Naive thymus-derived CD8-positive, alpha-beta T cell (primary cell): ENCODE results near the gene KIAA1671. TPM values are rescaled to one million over a fixed set of nuclear protein-coding genes. Genes with fewer than 3 reads are reported as not detected.

ENCODE experiments used
- ATAC-seq, 2 donors: fragments of 150-1000 bp; cut with Tn5 transposase in 1 of 2; sonication (Bioruptor Pico), chemical (Tn5 transposase) in 1 of 2; 1 replicate in 1 of 2; 2 replicates in 1 of 2; pipeline ENCODE4 v1.10.0; 2021; ENCODE audit warnings: mild to moderate bottlenecking in 2 of 2, moderate library complexity in 2 of 2
- POLR2A ChIA-PET: fragments of 350-600 bp; sonication (Branson Sonifier 250); formaldehyde crosslinking; loops from one replicate; lab custom pipeline; 2021; ENCODE audit warnings: antibody characterized with exemption; lab: Charles Lee
- DNase-seq, 10 donors: peaks; one replicate each; pipeline versions ENCODE4 v3.0.0 to v3.0.0-alpha.2; 2020 to 2022
- H3K27ac Mint-ChIP-seq, 10 donors: one replicate each; pipeline ENCODE4 v1.8.0; 2020 to 2022; ENCODE audit warnings: mild to moderate bottlenecking in 10 of 10, mixed read lengths in 10 of 10, moderate library complexity in 4 of 10, inconsistent platforms in 1 of 10
- H3K27me3 Mint-ChIP-seq, 5 donors: one replicate each; pipeline ENCODE4 v1.8.0; 2021 to 2022; ENCODE audit warnings: mixed read lengths in 5 of 5
- H3K36me3 Mint-ChIP-seq, 3 donors: one replicate each; pipeline ENCODE4 v1.8.0; 2020 to 2022; ENCODE audit warnings: mixed read lengths in 3 of 3, mild to moderate bottlenecking in 2 of 3, inconsistent platforms in 1 of 3
- H3K4me1 Mint-ChIP-seq, 4 donors: one replicate each; pipeline ENCODE4 v1.8.0; 2021 to 2022; ENCODE audit warnings: mixed read lengths in 4 of 4
- H3K4me3 Mint-ChIP-seq, 10 donors: one replicate each; pipeline ENCODE4 v1.8.0; 2020 to 2022; ENCODE audit warnings: mild to moderate bottlenecking in 10 of 10, mixed read lengths in 10 of 10, moderate library complexity in 6 of 10, inconsistent platforms in 1 of 10
- H3K9me3 Mint-ChIP-seq, 9 donors: one replicate each; pipeline ENCODE4 v1.8.0; 2020 to 2022; ENCODE audit warnings: mixed read lengths in 9 of 9, mild to moderate bottlenecking in 3 of 9, inconsistent platforms in 1 of 9, moderate library complexity in 1 of 9
- polyA plus RNA-seq, 3 donors: library from polyadenylated mRNA; unstranded; fragments of 300-500 nt; fragmentation: Illumina TruSeq; gene quantifications; one replicate each; pipeline ENCODE4 v1.2.3, GENCODE V29; 2021
- total RNA-seq, 8 experiments: library from RNA in 2 of 8; stranded (reverse) in 2 of 8; gene quantifications; one replicate each; pipeline ENCODE4 v1.2.3 and lab custom pipeline; 2021 to 2026

The KIAA1671 gene
- total and polyA plus RNA-seq, 5 experiments from 2014 or later = 0.33 to 5.2 (median 2.7) TPM

DNA sequence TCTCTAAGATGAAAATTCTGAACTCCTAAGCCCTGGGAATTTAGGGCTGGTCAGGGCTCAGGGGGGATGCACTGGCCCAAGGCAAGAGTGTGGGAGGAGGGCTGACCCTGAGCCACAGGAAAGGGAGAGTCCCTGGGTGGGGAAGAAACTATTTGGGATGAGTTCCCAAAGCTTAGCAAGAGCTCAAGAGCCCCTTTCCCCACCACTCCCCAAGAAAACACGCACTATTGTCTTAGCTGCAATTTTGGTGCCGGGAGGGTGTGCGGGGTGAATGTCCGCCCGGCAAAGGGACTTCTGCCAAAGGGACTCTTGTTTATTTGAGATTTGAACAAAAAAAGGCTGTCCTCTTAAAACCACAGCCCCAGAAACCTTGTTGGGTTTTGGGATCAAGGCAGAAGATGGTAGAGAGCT lies 37.0 kb downstream of the KIAA1671 start:
- no peaks in the 10 kb centered on the region for H3K36me3 Mint-ChIP-seq
- H3K27me3 Mint-ChIP-seq = peaks cover 10 to 60% (median 19%) of the 10 kb centered on the region in 5 donors
- H3K27ac Mint-ChIP-seq = no peak overlapping the region
- POLR2A ChIA-PET = no interaction called here
- peaks cover 0 to 9% (median 6%) of the 10 kb centered on the region in 4 donors for H3K4me1 Mint-ChIP-seq
- H3K9me3 Mint-ChIP-seq = peaks cover 0 to 12% (median 0%) of the 10 kb centered on the region in 9 donors
- ATAC-seq (no peak), DNase-seq (no peak)
- H3K4me3 Mint-ChIP-seq = no peak overlapping the region

DNA sequence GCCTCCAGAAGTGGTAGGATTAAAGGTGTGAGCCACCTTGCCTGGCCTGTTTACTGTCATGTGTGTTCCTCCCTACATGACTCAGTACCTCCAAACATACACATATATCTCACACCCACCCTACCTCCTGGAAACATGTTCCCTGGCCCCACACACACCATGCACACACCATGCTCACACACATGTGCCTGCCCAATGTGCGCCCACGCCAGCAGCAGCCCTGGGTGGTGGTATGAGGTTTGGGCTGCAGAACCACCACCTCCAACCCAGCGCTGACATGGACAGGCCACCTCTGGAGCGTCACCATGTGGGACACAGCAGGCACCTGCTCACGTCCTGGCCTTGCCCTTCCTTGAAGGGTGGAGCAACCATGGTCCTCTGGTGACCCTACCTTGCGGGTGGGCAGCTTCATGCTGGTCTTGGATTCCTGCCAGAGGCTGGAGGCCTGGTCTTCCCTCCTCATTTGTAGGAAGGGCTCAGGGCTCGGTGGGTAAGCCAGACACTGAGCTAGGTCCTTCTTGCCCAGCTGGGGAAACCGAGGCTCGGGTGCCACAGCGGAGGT lies 37.9 kb downstream of the KIAA1671 start:
- no peak overlapping the region for H3K27ac Mint-ChIP-seq
- H3K36me3 Mint-ChIP-seq = no peaks in the 10 kb centered on the region
- no peak for DNase-seq
- no peak overlapping the region for H3K4me3 Mint-ChIP-seq
- peaks cover 0 to 8% (median 5%) of the 10 kb centered on the region in 4 donors for H3K4me1 Mint-ChIP-seq
- peaks cover 0 to 10% (median 0%) of the 10 kb centered on the region in 9 donors for H3K9me3 Mint-ChIP-seq
- ATAC-seq = no peak
- H3K27me3 Mint-ChIP-seq = peaks cover 10 to 56% (median 19%) of the 10 kb centered on the region in 5 donors
- POLR2A ChIA-PET = interaction anchor here (0.6 kb wide), 2 partner anchors 8 to 651 kb away, joined by 3 to 4 read pairs; no protein-coding TSS in a partner anchor

- ATAC-seq (no peak), DNase-seq (no peak)
- Mint-ChIP-seq H3K9me3 (peaks cover 0 to 6% (median 0%) of the 10 kb centered on the region in 9 donors), H3K27me3 (peaks cover 10 to 39% (median 24%) of the 10 kb centered on the region in 5 donors), H3K27ac (no peak overlapping the region), H3K36me3 (no peaks in the 10 kb centered on the region), H3K4me3 (no peak overlapping the region), H3K4me1 (no peaks in the 10 kb centered on the region)
- POLR2A ChIA-PET = no interaction called here
Measured at GRCh38 chr22:24992946-24993345, 40.4 kb downstream of the KIAA1671 start.

GRCh38 chr22:24994070-24994763 lies 41.7 kb downstream of the KIAA1671 start:
- Mint-ChIP-seq H3K27ac (no peak overlapping the region), H3K9me3 (peaks cover 0 to 1% (median 0%) of the 10 kb centered on the region in 9 donors), H3K4me1 (no peaks in the 10 kb centered on the region), H3K4me3 (no peak overlapping the region), H3K27me3 (peaks cover 6 to 33% (median 22%) of the 10 kb centered on the region in 5 donors), H3K36me3 (no peaks in the 10 kb centered on the region)
- ATAC-seq = no peak
- POLR2A ChIA-PET = no interaction called here
- DNase-seq = no peak

DNA sequence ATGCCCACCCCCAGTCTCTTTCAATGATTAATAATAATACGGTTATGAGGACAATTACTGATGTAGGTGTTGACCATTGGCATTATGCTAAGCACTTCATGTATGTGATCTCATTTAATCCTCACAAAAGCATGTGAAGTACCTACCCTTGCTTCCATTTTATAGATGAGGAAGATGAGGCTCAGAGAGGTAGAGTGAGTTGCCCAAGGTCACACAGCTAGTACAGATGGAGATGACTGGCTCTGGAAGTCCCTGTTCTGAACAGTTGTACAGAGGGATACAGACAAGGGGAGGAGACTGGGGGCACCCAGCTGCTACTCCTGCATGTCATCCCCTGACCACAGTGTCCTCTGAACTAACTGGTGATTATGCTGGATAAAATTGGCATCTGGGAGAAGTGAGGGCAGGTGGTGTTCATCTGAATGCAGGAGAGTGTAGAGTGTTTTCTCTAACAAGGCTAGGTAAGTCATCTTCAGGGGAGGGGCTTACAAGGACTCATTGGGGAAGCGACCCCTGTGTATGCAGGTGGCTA lies 43.2 kb downstream of the KIAA1671 start:
- no peak for ATAC-seq
- POLR2A ChIA-PET = no interaction called here
- no peak overlapping the region for H3K4me3 Mint-ChIP-seq
- DNase-seq = no peak
- H3K27ac Mint-ChIP-seq = peak overlapping the region in 1 of 10 donors; percentile 52
- H3K4me1 Mint-ChIP-seq = no peaks in the 10 kb centered on the region
- H3K36me3 Mint-ChIP-seq = no peaks in the 10 kb centered on the region
- peaks cover 4 to 23% (median 17%) of the 10 kb centered on the region in 5 donors for H3K27me3 Mint-ChIP-seq
- H3K9me3 Mint-ChIP-seq = no peaks in the 10 kb centered on the region

DNA sequence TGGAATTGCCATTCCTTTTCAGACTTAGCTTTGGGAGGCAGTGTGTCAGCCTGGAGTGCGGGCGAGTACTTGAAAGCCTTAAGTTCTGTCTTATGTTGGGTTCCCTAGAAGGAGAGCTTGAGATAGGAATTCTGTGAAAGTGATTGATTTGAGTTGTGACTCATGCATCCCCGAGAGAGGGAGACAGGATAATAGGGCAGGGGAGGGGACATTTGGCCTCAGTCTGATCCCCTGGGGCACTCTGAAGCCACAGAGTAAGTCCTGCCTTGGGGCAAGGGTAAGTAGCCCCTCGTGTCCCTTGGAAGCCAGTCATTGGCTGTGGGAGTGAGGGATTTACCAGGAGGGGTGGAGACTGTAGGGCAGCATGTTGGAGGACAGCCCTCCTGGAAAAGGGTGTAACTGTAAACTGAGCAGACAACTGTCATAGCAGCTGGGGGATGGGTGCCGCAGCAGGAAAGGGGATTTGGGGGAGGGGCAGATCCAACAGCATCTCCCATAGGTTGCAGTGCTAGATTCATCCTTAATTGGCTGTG lies 44.0 kb downstream of the KIAA1671 start:
- ATAC-seq = no peak
- DNase-seq = no peak
- H3K4me1 Mint-ChIP-seq = peaks cover 0 to 3% (median 0%) of the 10 kb centered on the region in 4 donors
- no peaks in the 10 kb centered on the region for H3K36me3 Mint-ChIP-seq
- H3K27ac Mint-ChIP-seq = peak overlapping the region in 1 of 10 donors; percentile 43
- H3K9me3 Mint-ChIP-seq = peaks cover 0 to 3% (median 0%) of the 10 kb centered on the region in 9 donors
- POLR2A ChIA-PET = no interaction called here
- H3K4me3 Mint-ChIP-seq = no peak overlapping the region
- peaks cover 3 to 23% (median 16%) of the 10 kb centered on the region in 5 donors for H3K27me3 Mint-ChIP-seq

DNA sequence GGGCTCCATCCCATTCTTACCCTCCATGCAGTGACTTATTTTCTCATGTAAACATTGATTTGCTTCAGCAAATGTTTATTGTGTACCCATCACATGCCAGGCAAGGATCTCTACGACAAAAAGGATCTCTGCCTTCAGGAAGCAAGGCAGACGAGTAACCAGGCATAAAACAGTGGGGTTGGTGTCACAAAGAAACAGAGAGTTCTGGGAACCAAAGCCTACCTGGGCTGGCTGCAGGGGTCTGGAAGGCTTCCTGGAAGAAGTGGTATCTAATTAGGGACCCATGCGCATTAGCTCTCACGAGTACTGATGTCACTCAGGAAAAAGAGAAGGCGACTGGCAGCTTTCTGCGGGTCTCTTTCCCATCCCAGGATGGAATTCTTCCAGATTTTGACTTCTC lies 44.5 kb downstream of the KIAA1671 start:
- Mint-ChIP-seq H3K9me3 (peaks cover 0 to 3% (median 0%) of the 10 kb centered on the region in 9 donors), H3K27ac (peak overlapping the region in 1 of 10 donors; percentile 43), H3K36me3 (no peaks in the 10 kb centered on the region), H3K4me1 (peaks cover 0 to 4% (median 1%) of the 10 kb centered on the region in 4 donors), H3K27me3 (peaks cover 3 to 23% (median 12%) of the 10 kb centered on the region in 5 donors), H3K4me3 (no peak overlapping the region)
- DNase-seq (no peak), ATAC-seq (no peak)
- POLR2A ChIA-PET = no interaction called here

GRCh38 chr22:25000686-25001085 lies 48.2 kb downstream of the KIAA1671 start:
- no peak for ATAC-seq
- H3K4me1 Mint-ChIP-seq = peaks cover 1 to 14% (median 6%) of the 10 kb centered on the region in 4 donors
- DNase-seq = no peak
- POLR2A ChIA-PET = no interaction called here
- peaks cover 0 to 12% (median 2%) of the 10 kb centered on the region in 9 donors for H3K9me3 Mint-ChIP-seq
- H3K27me3 Mint-ChIP-seq = peaks cover 0 to 22% (median 5%) of the 10 kb centered on the region in 5 donors
- H3K27ac Mint-ChIP-seq = no peak overlapping the region
- no peak overlapping the region for H3K4me3 Mint-ChIP-seq
- no peaks in the 10 kb centered on the region for H3K36me3 Mint-ChIP-seq

DNA sequence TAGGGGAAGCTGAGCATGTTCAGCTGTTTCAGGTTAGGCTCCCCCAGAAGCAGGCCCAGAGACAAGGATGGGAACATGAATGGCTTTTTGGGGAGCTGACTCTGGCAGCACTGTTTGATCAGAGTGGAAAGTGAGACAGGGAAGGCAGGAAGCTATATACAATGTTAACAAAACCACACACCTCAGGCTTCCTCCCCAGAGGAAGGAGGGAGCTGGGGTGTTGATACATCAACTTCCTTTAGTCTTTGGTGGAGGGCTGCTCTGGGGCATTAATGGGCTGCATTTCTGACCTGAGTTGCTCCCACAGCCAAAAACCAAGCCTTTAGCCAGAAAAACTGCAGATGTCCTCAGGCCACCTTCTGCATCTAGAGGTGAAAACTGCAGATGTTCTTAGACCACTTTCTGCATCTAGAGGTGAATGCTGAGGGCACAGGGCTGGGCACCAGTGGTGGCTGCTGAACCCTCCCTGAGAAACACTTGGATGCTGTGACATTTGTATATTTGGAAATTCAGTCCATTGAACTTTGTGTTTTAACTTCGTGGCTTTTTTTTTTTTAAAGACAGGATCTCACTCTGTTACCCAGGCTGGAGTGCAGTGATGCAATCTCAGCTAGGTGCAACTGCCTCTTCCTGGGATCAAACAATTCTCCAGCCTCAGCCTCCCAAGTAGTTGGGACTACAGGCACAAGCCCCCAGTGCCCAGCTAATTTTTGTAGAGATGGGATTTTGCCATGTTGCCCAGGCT lies 49.9 kb downstream of the KIAA1671 start:
- ATAC-seq = no peak
- peaks cover 1 to 14% (median 6%) of the 10 kb centered on the region in 4 donors for H3K4me1 Mint-ChIP-seq

GRCh38 chr22:25006354-25006753 lies 53.8 kb downstream of the KIAA1671 start:
- Mint-ChIP-seq H3K4me1 (peaks cover 1 to 11% (median 6%) of the 10 kb centered on the region in 4 donors), H3K9me3 (peaks cover 0 to 10% (median 2%) of the 10 kb centered on the region in 9 donors), H3K4me3 (no peak overlapping the region), H3K27me3 (no peaks in the 10 kb centered on the region), H3K27ac (no peak overlapping the region), H3K36me3 (no peaks in the 10 kb centered on the region)
- DNase-seq (no peak), ATAC-seq (no peak)
- POLR2A ChIA-PET = no interaction called here

More for the DNA sequence above, 49.9 kb downstream of the KIAA1671 start:
- peaks cover 0 to 4% (median 0%) of the 10 kb centered on the region in 5 donors for H3K27me3 Mint-ChIP-seq
- H3K4me3 Mint-ChIP-seq = peak overlapping the region in 2 of 10 donors; percentile 6 to 50
- H3K36me3 Mint-ChIP-seq = no peaks in the 10 kb centered on the region
- peak overlapping the region in 1 of 10 donors; percentile 81 for H3K27ac Mint-ChIP-seq
- peaks cover 0 to 12% (median 2%) of the 10 kb centered on the region in 9 donors for H3K9me3 Mint-ChIP-seq
- POLR2A ChIA-PET = no interaction called here
- DNase-seq = no peak

DNA sequence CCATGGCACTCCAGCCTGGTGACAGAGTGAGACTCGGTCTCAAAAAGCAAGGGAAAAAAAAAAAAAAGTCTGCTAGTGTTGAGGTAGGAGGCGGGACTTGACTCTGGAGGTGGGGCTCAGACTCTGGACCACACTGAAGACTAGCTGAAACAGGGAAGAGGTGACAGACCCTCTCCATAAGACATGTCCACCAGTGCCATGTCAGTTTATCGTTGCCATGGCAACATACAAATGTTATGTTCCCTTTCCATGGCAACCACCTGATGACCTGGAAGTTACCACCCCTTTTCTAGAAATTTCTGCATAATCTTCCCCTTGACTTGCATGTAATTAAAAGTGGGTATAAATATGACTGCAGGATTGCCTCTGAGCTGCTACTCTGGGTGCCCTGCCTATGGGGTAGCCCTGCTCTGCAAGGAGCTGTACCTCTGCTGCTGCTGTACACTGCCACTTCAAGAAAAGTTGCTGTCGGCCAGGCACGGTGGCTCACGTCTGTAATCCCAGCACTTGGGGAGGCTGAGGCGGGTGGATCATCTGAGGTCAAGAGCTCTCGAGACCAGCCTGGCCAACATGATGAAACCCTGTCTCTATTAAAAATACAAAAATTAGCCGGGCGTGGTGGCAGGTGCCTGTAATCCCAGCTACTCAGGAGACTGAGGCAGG lies 55.1 kb downstream of the KIAA1671 start:
- H3K4me1 Mint-ChIP-seq = peaks cover 0 to 4% (median 0%) of the 10 kb centered on the region in 4 donors
- no peaks in the 10 kb centered on the region for H3K27me3 Mint-ChIP-seq
- DNase-seq = no peak
- no peaks in the 10 kb centered on the region for H3K36me3 Mint-ChIP-seq
- ATAC-seq = no peak
- H3K27ac Mint-ChIP-seq = peak overlapping the region in 1 of 10 donors; percentile 69
- no peak overlapping the region for H3K4me3 Mint-ChIP-seq
- H3K9me3 Mint-ChIP-seq = peaks cover 0 to 4% (median 0%) of the 10 kb centered on the region in 9 donors
- POLR2A ChIA-PET = no interaction called here

GRCh38 chr22:25008666-25009065 lies 56.1 kb downstream of the KIAA1671 start:
- Mint-ChIP-seq H3K27me3 (peaks cover 0 to 2% (median 0%) of the 10 kb centered on the region in 5 donors), H3K9me3 (peaks cover 0 to 2% (median 0%) of the 10 kb centered on the region in 9 donors), H3K4me1 (no peaks in the 10 kb centered on the region), H3K4me3 (no peak overlapping the region), H3K36me3 (no peaks in the 10 kb centered on the region), H3K27ac (no peak overlapping the region)
- ATAC-seq = no peak
- POLR2A ChIA-PET = interaction anchor here (0.6 kb wide), 1 partner anchor 51 kb away, joined by 3 read pairs; no protein-coding TSS in a partner anchor
- DNase-seq = no peak
